ENCODE data around the gene EXOC3L2. TPM values are rescaled to one million over a fixed set of nuclear protein-coding genes. Genes with fewer than 3 reads are reported as not detected.

EXOC3L2 gene
- total RNA-seq, 1 experiment from 2014 or later = 0.17 TPM

DNA sequence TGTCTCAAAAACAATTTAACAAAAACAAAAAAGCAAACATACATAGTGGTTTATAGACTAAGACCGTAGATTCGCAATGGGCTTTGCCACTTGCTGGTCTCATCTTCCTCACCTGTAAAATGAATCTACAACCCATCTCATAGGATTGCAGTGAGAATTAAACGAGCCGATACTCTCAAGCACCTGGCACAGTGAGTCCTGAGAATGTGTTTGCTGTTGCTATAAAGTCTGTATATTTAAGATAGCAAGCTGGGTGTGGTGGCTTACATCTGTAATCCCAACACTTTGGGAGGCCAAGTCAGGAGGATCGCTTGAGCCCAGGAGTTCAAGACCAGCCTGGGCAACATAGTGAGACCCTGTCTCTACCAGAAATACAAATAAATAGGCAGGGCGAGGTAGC is 22.5 kb downstream of the EXOC3L2 start:
- no peak for DNase-seq (ENCODE audit: low read depth)

DNA sequence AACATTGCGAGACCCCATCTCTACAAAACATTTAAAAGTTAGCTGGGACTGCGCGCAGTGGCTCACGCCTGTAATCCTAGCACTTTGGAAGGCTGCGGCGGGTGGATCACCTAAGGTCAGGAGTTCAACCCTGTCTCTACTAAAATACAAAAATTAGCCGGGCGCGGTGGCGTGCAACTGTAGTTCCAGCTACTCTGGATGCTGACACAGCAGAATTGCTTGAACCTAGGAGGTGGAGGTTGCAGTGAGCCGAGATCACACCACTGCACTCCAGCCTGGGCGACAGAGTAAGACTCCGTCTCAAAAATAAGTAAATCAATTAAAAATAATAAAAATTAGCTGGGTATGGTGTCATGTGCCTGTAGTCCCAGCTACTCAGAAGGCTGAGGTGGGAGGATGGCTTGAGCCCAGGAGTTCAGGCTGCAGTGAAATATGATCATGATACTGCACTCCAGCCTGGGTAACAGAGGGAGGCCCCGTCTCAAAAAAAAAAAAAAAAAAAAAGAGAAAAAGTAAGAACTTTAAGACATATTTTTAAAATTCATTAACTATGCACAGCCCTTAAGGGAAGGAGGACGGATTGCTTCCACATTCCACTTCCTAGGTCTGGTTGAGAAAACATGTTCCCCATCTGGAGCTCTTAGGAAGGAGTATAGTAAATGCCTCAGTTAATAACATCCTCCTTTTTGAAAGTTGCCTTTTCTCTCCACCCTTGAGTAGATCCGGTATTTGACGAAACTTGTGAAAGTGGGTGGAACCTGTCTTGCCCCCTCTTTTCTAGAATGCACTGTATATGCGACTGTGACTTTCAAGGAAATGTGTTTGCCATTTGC is 26.1 kb downstream of the EXOC3L2 start:
- DNase-seq (ENCODE audit: low read depth) = no peak

DNA sequence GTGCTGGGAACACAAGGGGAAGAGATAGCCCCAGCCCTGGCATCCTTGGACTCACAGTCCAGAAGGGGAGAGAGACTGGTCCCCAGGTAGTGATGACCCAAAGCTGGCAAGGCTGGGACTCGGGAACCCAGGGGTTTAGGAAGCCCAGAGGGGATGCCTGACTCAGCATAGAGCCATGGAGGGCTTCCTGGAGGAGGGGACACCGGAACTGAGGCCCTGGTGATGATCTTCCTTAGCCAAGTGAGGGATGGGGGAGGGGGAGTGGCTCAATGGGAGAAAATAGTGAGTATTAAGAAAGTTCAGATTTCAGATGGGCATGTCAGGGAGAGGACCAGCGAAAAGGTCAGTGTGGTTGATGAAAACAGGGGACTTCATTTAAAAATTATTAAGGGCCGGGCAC is 26.8 kb downstream of the EXOC3L2 start:
- DNase-seq (ENCODE audit: low read depth) = no peak

DNA sequence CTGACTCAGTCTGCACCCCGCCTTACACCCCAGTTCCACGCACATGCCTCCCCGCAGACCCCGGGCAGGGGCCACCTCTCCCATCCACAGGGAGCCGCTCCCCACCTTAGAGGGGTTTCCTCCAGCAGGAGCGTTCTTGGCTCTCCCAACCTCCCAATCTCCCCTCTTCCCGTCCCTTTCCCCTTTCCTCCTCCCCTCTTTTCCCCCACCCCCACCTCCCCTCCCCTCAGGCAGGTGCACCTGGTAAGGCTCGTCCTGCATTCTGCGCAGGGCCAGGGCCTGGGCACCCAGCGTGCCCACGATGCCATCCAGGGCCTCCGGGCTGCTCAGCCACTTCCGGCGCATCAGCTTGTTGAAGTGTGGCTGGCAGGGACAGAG is 27.3 kb downstream of the EXOC3L2 start:
- DNase-seq (ENCODE audit: low read depth) = no peak

DNA sequence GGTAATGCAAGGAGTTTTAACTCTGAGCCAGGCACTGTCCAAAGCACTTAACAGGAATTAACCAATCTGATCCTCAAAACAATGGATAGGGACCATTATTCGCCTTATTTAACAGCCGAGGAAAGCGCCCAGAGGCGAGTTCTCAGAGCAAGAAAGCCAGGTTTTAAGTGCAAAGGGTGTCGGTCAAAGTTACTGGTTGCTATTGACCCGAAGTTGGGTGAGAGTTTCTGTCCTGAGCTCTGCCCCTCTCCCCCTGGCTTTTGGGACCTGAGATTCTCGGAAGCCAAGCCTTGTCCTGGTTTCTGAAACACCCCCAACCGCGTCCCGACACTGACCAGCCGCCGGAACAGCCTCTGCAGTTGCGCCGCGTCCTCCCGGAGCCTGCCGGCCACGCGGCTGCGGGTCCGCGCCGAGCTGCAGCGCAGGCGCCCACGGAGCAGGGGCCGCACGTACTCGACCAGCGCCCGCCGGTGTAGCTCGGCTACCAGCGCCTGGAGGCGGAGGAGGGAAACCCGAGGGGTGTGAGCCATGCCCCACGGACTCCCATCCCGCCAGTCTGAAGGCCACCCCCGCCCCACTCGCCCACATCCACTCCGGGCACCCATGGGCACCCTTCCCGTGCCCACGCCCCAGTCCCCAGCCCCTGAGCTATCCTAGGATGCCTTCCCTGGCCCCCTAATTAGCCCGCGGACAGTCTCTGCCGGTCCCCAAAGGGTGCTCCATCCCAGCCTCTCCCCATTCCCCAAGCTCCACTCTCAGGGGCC is 27.8 kb downstream of the EXOC3L2 start:
- DNase-seq (ENCODE audit: low read depth) = peak; percentile 18

DNA sequence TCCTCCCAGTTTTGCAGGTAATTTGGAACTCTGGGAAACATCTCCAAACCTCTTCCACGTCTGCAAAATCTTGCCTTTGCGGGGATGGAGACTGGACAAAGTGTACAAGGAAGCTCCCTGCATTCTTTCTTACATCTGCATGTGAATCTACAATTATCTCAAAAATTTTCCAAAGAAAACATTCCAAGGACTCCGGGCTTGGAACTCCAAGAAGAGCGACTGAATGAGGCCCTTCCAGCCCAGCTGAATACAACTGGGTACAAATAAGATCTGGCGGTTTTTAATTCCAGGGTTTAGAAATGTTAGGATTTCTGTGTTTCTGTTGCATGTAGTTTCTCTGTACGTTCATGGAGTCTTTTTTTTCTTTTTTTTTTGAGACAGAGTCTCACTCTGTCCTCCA is 28.5 kb downstream of the EXOC3L2 start:
- DNase-seq (ENCODE audit: low read depth) = no peak

DNA sequence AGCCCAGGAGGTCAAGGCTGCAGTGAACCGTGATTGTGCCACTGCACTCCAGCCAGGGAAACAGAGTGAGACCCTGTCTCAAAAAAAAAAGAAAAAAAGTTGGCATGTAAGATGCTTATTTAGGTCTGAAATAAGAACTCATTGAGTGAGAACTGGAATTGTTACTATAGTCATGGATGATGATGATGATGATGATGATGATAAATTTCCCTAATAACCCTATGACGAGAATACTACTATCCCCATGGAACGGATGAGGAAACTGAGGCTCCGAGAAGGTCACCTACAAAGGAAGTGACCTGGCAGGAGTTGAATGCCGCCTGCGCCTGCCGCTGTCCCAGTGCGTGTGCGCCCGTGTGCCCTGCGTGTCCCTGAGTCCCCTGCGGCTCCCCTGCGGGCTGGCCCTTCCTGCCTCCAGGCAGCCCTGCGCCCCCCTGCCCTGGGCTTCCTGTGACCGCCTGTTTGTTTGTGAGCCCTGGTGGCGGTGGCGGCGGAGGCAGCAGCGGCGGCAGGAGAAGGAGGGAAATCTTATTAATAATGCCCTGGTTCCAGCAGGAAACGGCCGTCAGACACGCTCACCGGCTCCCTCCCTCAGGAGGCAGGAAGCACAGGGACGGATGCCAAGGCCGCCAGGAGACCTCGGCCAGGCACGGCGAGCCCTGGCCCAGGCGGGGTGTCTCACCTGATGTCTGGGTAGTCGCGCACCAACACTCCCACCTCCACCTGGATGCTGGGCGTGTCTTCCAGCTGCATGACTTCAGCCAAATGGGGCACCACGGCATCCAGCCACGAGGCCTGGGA is 29.6 kb downstream of the EXOC3L2 start:
- DNase-seq (ENCODE audit: low read depth) = peak; percentile 61

DNA sequence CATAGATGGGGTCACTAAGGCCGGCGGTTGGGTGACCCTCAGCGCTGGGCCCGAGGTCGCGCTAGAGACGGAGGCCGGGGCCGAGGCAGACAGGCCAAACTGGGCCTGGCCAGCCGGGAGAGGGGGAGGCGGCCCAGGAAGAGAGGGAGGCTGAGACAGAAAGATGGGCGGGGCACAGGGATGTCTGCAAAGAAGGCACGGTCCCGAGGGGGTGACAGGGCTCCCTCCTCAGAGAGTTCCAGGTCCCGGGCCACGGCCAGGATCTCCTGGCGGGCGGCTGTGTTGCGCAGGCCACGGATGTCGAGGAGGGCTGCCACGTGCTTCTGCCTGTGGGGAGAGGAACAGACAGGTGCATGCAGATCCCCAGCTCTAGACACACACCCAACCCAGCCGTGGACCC is 32.2 kb downstream of the EXOC3L2 start:
- no peak for DNase-seq (ENCODE audit: low read depth)

DNA sequence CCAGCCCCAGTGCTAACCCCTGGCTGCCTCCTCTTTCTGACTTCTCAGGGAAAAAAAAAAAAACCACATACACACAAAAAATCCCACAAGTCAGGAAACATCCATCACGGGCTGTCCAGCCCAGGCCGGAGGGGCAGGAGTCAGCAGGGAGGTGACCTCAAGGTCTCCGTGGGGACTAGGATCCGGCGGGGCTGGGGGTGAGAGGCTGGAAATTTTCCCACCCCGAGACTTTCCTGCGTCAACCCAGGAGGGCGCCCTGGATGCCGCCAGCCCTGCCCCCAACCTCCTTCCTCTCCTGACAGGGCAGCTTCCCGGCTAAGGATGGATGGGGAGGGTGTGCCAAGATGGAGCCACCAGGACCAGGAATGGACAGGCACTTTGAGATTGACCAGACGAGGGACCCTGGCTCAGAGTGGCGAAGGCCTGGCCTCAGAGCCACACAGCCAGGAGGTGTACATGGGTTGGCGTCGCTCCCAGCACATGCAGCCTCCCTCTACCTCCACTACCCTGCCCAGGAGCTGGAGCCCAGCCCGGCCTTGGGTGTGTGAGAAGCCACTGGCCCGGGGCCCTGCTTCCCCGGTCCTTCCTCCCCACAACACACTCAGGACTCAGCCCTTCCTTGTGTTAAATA is 33.3 kb downstream of the EXOC3L2 start:
- no peak for DNase-seq (ENCODE audit: low read depth)

DNA sequence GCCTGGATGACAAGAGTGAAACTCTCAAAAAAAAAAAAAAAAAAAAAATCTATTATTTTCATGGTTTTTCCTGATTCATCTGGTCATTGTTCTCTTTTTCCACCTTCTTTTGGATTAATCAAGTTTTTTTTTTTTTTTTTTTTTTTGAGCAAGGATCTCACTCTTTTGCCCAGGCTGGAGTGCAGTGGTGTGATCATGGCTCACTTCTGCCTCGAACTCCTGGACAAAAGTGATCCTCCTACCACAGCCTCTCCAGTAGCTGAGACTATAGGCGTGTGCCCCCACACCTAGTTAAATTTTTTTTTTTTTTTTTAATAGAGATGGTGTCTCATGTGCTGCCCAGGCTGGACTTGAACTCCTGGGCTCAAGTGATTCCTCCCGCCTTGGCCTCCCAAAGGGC is 38.9 kb downstream of the EXOC3L2 start:
- DNase-seq (ENCODE audit: low read depth) = no peak

DNA sequence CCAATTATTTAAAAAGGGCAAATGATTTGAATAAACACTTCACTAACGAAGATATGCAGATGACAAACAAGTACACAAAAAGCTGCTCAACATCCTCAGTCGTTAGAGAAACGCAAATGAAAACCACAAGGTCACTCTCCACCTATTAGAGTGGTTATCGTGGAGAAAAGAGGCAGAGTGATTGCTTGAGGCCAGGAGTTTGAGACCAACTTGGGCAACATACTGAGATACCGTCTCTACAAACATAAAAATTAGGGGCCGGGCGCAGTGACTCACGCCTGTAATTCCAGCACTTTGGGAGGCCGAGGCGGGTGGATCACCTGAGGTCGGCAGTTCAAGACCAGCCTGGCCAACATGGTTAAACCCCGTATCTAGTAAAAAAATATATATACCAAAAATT is 39.4 kb downstream of the EXOC3L2 start:
- no peak for DNase-seq (ENCODE audit: low read depth)

DNA sequence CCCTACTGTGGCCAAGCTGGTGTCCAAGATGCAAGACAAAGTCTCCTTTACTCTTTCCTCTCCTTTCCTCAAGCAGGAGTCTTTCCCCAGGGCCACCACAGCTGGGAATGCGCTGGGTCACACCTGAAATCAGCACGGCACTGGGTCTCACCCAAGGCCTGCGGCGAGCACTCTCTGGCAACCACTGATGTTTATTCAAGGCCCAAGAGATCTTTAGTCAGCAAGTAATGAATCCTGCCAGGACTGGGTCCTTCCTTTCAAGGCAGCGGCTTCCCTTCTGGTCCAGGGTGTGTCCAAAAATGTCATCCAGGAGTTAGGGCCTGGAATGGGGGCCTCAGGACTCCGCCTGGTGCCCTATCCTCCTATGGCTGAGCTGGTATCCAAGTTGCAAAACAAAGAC is 42.6 kb downstream of the EXOC3L2 start:
- no peak for DNase-seq (ENCODE audit: low read depth)

DNA sequence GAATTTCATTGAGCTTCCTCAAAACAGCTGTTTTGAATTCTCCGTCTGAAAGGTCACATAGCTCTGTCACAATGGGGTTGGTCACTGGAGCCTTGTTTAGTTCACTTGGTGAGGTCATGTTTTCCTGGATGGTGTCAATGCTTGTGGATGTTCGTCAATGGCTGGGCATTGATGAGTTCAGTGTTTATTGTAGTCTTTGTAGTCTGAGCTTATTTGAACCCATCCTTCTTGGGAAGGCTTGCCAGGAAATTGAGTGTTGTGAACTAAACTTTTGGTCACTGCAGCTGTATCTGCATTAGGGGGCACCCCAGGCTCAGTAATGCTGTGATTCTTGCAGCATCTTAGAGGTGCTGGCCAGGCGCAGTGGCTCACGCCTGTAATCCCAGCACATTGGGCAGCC is 44.6 kb downstream of the EXOC3L2 start:
- no peak for DNase-seq (ENCODE audit: low read depth)

DNA sequence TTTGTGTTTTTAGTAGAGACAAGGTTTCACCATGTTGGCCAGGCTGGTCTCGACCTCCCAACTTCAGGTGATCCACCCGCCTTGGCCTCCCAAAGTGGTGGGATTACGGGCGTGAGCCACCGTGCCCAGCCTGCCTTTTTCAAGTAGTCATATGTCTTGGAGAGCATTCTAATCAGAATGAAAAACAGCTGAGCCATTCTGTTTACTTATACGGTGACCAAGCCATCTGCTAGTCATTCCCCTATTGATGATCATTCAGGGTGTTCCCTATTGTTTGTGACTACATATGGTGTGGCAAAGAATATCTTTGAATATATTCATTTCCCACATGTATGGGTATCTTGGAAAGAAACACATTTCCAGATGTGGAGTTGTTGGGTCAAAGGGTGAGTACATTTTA is 49.4 kb downstream of the EXOC3L2 start:
- DNase-seq (ENCODE audit: low read depth) = no peak

DNA sequence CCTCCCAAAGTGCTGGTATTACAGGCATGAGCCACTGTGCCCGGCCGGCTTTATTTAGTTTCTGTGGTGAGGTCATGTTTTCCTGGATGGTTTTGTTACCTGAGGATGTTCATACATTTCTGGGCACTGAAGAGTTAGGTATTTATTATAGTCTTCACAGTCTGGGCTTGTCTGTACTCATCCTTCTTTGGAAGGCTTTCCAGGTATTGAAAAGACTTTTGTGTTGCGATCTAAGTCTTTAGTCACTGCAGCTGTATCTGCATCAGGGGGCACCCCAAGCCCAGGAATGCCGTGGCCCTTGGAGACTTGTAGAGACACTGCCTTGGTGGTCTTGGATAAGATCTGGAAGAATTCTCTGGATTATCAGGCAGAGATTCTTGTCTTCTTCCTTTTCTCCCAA is 53.8 kb downstream of the EXOC3L2 start:
- DNase-seq (ENCODE audit: low read depth) = no peak

DNA sequence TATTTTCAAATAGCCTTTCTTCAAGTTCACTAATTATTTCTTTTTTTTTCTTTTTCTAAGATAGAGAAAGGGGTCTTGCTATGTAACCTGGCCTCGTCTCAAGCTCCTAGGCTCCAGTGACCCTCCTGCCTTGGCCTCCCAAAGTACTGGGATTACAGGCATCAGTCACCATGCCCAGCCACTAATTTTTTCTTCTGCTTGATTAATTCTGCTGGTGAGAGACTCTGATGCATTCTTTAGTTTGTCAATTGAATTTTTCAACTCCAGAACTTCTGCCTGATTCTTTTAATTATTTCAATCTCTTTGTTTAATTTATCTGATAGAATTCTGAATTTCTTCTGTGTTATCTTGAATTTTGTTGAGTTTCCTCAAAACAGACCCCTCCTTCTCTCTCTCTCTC is 55.2 kb downstream of the EXOC3L2 start:
- no peak for DNase-seq (ENCODE audit: low read depth)

DNA sequence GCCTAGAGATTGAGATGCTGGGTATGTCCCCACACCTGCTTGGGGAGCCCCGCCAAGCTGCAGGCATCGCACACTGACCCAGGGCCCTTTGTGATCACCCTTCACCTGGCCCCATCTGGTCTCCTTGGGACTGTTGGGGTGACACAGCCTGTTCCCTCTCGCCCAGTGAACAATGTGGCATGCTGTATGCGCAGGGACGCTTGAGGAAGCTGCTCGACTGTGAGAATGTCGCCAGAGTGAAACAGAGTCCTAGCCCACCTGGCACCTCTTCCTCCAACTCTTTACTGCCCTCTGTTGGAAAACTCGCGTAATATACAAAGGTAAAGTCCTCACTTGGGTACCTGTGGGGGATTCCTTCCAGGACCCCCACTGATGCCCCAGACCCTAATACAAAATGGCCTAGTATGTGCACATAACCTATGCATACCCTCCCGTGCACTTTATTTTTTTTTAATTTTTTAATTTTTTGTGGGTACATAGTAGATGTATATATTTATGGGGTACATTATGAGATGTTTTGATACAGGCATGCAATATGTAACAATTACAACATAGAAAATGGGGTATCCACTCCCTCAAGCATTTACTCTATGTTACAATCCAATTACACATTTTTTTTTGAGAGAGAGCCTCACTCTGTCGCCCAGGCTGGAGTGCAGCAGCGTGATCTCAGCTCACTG is 57.6 kb downstream of the EXOC3L2 start:
- DNase-seq (ENCODE audit: low read depth) = no peak

DNA sequence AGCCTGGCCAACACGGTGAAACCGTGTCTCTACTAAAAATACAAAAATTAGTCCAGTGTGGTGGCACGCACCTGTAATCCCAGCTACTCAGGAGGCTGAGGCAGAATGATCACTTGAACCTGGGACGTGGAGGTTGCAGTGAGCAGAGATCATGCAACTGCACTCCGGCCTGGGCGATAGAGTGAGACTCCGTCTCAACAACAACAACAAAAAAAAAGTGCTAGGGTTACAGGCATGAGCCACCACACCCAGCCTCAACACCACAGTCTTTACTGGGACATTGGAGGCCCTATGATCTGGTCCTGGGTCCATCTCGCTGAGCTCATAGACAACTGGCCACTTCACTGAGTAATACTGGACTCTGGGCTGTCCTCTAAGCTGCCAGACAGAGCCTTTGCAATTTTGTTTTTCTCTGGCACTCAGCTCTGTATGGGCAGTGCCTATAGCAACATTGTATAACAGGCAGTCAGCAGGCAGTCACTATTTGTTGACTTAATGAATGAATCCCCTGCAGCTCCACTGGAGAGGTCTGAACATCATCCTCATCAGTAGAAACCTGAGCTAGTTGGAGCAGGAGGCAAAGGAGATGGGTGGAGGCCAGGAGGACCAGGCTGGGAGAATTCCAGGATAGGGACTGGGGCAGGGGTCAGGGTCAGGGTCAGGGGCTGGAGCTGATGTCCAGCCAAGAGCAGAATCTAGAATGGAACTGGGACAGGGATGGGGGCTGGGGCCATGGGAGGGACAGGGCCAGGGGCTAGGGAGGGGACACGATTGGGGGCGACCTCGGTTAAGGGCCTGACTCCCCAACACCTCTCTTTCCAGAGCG is 58.5 kb downstream of the EXOC3L2 start:
- no peak for DNase-seq (ENCODE audit: low read depth)

DNA sequence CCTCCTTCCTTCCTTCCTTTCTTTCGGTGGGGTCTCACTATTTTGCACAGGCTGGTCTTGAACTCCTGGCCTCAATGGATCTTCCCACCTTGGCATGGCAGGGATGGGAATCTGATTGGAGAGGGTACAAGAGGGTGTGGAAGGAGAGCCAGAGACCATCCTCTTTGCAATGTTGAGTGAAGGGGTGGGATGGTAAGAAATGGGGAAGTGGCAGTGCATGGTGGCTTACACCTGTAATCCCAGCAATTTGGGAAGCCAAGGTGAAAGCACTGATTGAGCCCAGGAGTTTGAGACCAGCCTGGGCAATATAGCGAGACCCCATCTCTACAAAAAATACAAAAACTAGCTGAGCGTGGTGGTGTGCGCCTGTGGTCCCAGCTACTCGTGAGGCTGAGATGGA is 61.1 kb downstream of the EXOC3L2 start:
- no peak for DNase-seq (ENCODE audit: low read depth)

DNA sequence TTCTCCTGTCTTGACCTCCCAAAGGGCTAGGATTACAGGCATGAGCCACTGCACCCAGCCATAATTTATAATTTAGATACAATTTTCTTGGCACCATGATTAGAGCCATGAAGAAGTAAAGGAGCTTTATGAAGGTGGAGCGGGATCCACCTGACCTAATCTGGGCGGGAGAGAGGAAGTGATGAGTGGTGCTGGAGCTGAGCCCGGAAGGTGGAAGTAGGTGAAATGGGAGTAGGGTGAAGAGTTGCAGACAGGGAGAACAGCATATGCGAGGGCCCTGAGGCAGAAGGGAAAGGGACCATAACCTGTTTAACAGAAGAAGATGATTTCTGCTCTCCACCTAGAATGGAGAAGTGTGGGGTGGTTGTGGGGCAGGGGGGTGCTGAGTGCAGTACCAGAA is 62.4 kb downstream of the EXOC3L2 start:
- DNase-seq (ENCODE audit: low read depth) = peak; percentile 41

DNA sequence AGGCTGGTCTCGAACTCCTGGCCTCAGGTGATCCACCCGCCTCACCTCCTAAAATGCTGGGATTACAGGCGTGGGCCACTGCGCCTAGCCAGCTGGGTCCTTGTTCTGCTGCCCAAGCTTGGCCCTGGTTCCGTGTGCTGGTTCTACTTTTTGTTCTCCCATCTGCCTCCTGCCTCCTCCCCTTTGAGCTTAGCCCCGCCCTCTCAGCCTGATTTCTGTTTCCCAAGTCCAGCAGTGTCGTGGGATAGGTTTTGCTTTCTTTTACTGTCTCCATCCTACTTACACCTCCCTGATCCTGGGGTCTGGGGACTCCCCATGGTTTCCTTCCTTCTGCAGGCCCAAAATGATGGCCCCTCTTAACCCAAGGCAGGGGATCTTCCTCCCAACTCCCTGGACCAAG is 64.3 kb downstream of the EXOC3L2 start:
- peak; percentile 14 for DNase-seq (ENCODE audit: low read depth)

Data from Daoy (cell line).